ENCODE data around the gene CDK11A.
A peak's percentile ranks its signal among the peaks of the same experiment; 100 is the strongest.
"Not testable (repeated sequence)": the region's sequence is repeated elsewhere in the genome, so short reads cannot be mapped to it uniquely, and the experiment has no call there.

CDK11A gene

GRCh38 chr1:1732381-1732780 lies 8.2 kb upstream of the CDK11A start:
- TF ChIP-seq CTCF (IDR thresholded peaks at IDR 0.05; ENCODE audit: low read length, missing control alignments), result no peak
- DNase-seq (ENCODE audit: low read depth), result no peak
- H3K4me3 ChIP-seq (replicated peaks; ENCODE audit: low read depth, low read length), result no peak overlapping the region

- no peak for DNase-seq (ENCODE audit: low read depth)
- no peak overlapping the region for H3K4me3 ChIP-seq (replicated peaks; ENCODE audit: low read depth, low read length)
- TF ChIP-seq CTCF (IDR thresholded peaks at IDR 0.05; ENCODE audit: low read length, missing control alignments), result no peak
Measured at GRCh38 chr1:1730870-1731269, 6.7 kb upstream of the CDK11A start.

GRCh38 chr1:1730230-1730629 lies 6.1 kb upstream of the CDK11A start:
- DNase-seq (ENCODE audit: low read depth); H3K4me3 ChIP-seq (replicated peaks; ENCODE audit: low read depth, low read length): not testable (repeated sequence)

- not testable (repeated sequence) for DNase-seq (ENCODE audit: low read depth); H3K4me3 ChIP-seq (replicated peaks; ENCODE audit: low read depth, low read length)
Measured at GRCh38 chr1:1729116-1729816, 5.1 kb upstream of the CDK11A start.

GRCh38 chr1:1728308-1729005 lies 4.3 kb upstream of the CDK11A start:
- not testable (repeated sequence) for H3K4me3 ChIP-seq (replicated peaks; ENCODE audit: low read depth, low read length)
- peak; percentile 38 for DNase-seq (ENCODE audit: low read depth)

- not testable (repeated sequence) for DNase-seq (ENCODE audit: low read depth); H3K4me3 ChIP-seq (replicated peaks; ENCODE audit: low read depth, low read length)
Measured at GRCh38 chr1:1727131-1727651, 3.0 kb upstream of the CDK11A start.

- not testable (repeated sequence) for DNase-seq (ENCODE audit: low read depth); H3K4me3 ChIP-seq (replicated peaks; ENCODE audit: low read depth, low read length)
Measured at GRCh38 chr1:1726088-1726487, 1.9 kb upstream of the CDK11A start.

- no peak overlapping the region for H3K4me3 ChIP-seq (replicated peaks; ENCODE audit: low read depth, low read length)
- TF ChIP-seq CTCF (IDR thresholded peaks at IDR 0.05; ENCODE audit: low read length, missing control alignments), result no peak
- no peak for DNase-seq (ENCODE audit: low read depth)
Measured at GRCh38 chr1:1721201-1721600, 3.0 kb downstream of the CDK11A start.

GRCh38 chr1:1715109-1715883 lies 8.9 kb downstream of the CDK11A start:
- not testable (repeated sequence) for H3K4me3 ChIP-seq (replicated peaks; ENCODE audit: low read depth, low read length); DNase-seq (ENCODE audit: low read depth)

- H3K4me3 ChIP-seq (replicated peaks; ENCODE audit: low read depth, low read length); DNase-seq (ENCODE audit: low read depth): not testable (repeated sequence)
Measured at GRCh38 chr1:1707897-1708296, 16.3 kb downstream of the CDK11A start.

- H3K4me3 ChIP-seq (replicated peaks; ENCODE audit: low read depth, low read length); DNase-seq (ENCODE audit: low read depth): not testable (repeated sequence)
Measured at GRCh38 chr1:1707241-1707640, 16.9 kb downstream of the CDK11A start.

GRCh38 chr1:1705623-1706022 lies 18.5 kb downstream of the CDK11A start:
- H3K4me3 ChIP-seq (replicated peaks; ENCODE audit: low read depth, low read length); DNase-seq (ENCODE audit: low read depth): not testable (repeated sequence)

- H3K4me3 ChIP-seq (replicated peaks; ENCODE audit: low read depth, low read length); DNase-seq (ENCODE audit: low read depth): not testable (repeated sequence)
Measured at GRCh38 chr1:1704284-1704957, 19.7 kb downstream of the CDK11A start.
